HepG2 (cell line): ENCODE results near the gene CHMP1A. TPM values are rescaled to one million over a fixed set of nuclear protein-coding genes. Genes with fewer than 3 reads are reported as not detected.

Source experiments
- AKAP8 ChIP-seq: sonication (generic); formaldehyde crosslinking; IDR thresholded peaks from 2 replicates; pipeline ENCODE4 v1.5.1; 2020; ENCODE audit warnings: mild to moderate bottlenecking, missing genetic modification reagents
- ATAD3A ChIP-seq: sonication (generic); formaldehyde crosslinking; IDR thresholded peaks from 2 replicates; pipeline ENCODE4 v1.4.0; 2020; ENCODE audit warnings: missing genetic modification reagents
- DR1 ChIP-seq: sonication (generic); formaldehyde crosslinking; IDR thresholded peaks from 2 replicates; pipeline ENCODE4 v1.8.0; 2021; ENCODE audit warnings: mild to moderate bottlenecking, missing genetic modification reagents, inconsistent platforms
- FOXK2 ChIP-seq: fragments of 450-650 bp; IDR thresholded peaks from 2 replicates; pipeline ENCODE4 v1.6.1; 2016
- HOXA5 ChIP-seq: sonication (generic); formaldehyde crosslinking; IDR thresholded peaks from 2 replicates; pipeline ENCODE4 v1.4.0; 2020; ENCODE audit warnings: missing genetic modification reagents
- MAFG ChIP-seq: sonication (generic); formaldehyde crosslinking; IDR thresholded peaks from 2 replicates; pipeline ENCODE4 v1.5.1; 2020; ENCODE audit warnings: mild to moderate bottlenecking, missing genetic modification reagents
- MAFK ChIP-seq, 2 experiments: IDR thresholded peaks in 1 of 2; conservative IDR thresholded peaks in 1 of 2; 2 replicates each; pipeline ENCODE4 v1.6.1; 2011; ENCODE audit warnings: improper control_type of control experiment in 2 of 2, low read length in 2 of 2
- MBNL3 ChIP-seq: fragments of 250-450 bp; sonication (Bioruptor Pico); conservative IDR thresholded peaks from 2 replicates; pipeline ENCODE4 v1.8.0; 2022; ENCODE audit warnings: mild to moderate bottlenecking, inconsistent platforms
- NPAS2 ChIP-seq: sonication (generic); formaldehyde crosslinking; IDR thresholded peaks from 2 replicates; pipeline ENCODE4 v1.8.0; 2022; ENCODE audit warnings: mild to moderate bottlenecking, missing genetic modification reagents, borderline replicate concordance
- NR2F6 ChIP-seq, 2 experiments: IDR thresholded peaks; 2 replicates each; pipeline ENCODE4 v1.6.1; 2016; ENCODE audit warnings: antibody characterized with exemption in 1 of 2, mild to moderate bottlenecking in 1 of 2
- PCBP1 ChIP-seq: fragments of 200-400 bp; formaldehyde crosslinking; IDR thresholded peaks from 2 replicates; pipeline ENCODE4 v1.6.1; 2017; ENCODE audit warnings: mild to moderate bottlenecking, low read depth, low read length, borderline replicate concordance
- PLRG1 ChIP-seq: fragments of 450-650 bp; conservative IDR thresholded peaks from 2 replicates; pipeline ENCODE4 v1.6.1; 2016
- RELA ChIP-seq: sonication (generic); formaldehyde crosslinking; IDR thresholded peaks from 2 replicates; pipeline ENCODE4 v1.4.0; 2020; ENCODE audit warnings: missing genetic modification reagents
- SNRNP70 ChIP-seq: fragments of 200-400 bp; formaldehyde crosslinking; IDR thresholded peaks from 2 replicates; pipeline ENCODE4 v1.6.1; 2017; ENCODE audit warnings: mild to moderate bottlenecking, low read depth, low read length, moderate library complexity
- XRCC5 ChIP-seq: fragments of 200-400 bp; formaldehyde crosslinking; optimal IDR thresholded peaks from 2 replicates; pipeline ENCODE3; 2017; ENCODE audit warnings: mild to moderate bottlenecking, low read length
- ZBTB20 ChIP-seq: sonication (generic); formaldehyde crosslinking; IDR thresholded peaks from 2 replicates; pipeline ENCODE4 v1.8.1; 2023; ENCODE audit warnings: missing genetic modification reagents, low read depth, mild to moderate bottlenecking, borderline replicate concordance
- ZFP1 ChIP-seq: IDR thresholded peaks from 2 replicates; pipeline ENCODE4 v1.6.1; 2016
- ZNF12 ChIP-seq: sonication (generic); formaldehyde crosslinking; IDR thresholded peaks from 2 replicates; pipeline ENCODE4 v1.5.0; 2020; ENCODE audit warnings: missing genetic modification reagents
- ZNF280D ChIP-seq: sonication (generic); formaldehyde crosslinking; IDR thresholded peaks from 2 replicates; pipeline ENCODE4 v1.5.1; 2020; ENCODE audit warnings: mild to moderate bottlenecking, missing genetic modification reagents
- ZNF451 ChIP-seq: sonication (generic); formaldehyde crosslinking; IDR thresholded peaks from 2 replicates; pipeline ENCODE4 v1.5.0; 2020; ENCODE audit warnings: mild to moderate bottlenecking, missing genetic modification reagents
- ZNF609 ChIP-seq: sonication (generic); formaldehyde crosslinking; IDR thresholded peaks from 2 replicates; pipeline ENCODE4 v1.4.0; 2020; ENCODE audit warnings: mild to moderate bottlenecking, missing genetic modification reagents, borderline replicate concordance
- ZNF747 ChIP-seq: sonication (generic); formaldehyde crosslinking; IDR thresholded peaks from 2 replicates; pipeline ENCODE4 v1.8.1; 2023; ENCODE audit warnings: missing genetic modification reagents, mild to moderate bottlenecking, borderline replicate concordance
- ZNF850 ChIP-seq: sonication (generic); formaldehyde crosslinking; conservative IDR thresholded peaks from 2 replicates; pipeline ENCODE4 v1.9.0; 2021; ENCODE audit warnings: mild to moderate bottlenecking, missing genetic modification reagents
- ZSCAN29 ChIP-seq: sonication (generic); formaldehyde crosslinking; conservative IDR thresholded peaks from 2 replicates; pipeline ENCODE4 v1.4.0; 2020; ENCODE audit warnings: mild to moderate bottlenecking, missing genetic modification reagents
- polyA plus RNA-seq, 8 experiments: library from polyadenylated mRNA; depleted of rRNA in 3 of 8; stranded (reverse) in 7 of 8; unstranded in 1 of 8; fragments of >200 nt; fragmentation: Illumina TruSeq in 4 of 8; extraction: Trizol in 4 of 8; gene quantifications; 2 replicates each; pipeline versions ENCODE4 v1.2.1 to v1.2.3, GENCODE V29; 2011 to 2016; ENCODE audit warnings: low read depth in 4 of 8, missing spikeins in 1 of 8, mixed read lengths in 1 of 8; ENCODE audit not compliant: insufficient read depth in 1 of 8
- total RNA-seq, 5 experiments: library from RNA; depleted of rRNA; stranded (reverse); fragments of >200 nt; fragmentation: Illumina TruSeq; extraction: Trizol; gene quantifications; 2 replicates each; pipeline ENCODE4 v1.2.3, GENCODE V29; 2016; ENCODE audit warnings: low read depth in 1 of 5

Gene CHMP1A
- total and polyA plus RNA-seq, 2 of the 13 experiments (the other 11 are each of a cell fraction or from before 2014, with no cell fraction given), result 69.4 to 73.3 TPM

GRCh38 chr16:89687092-89687940 is 29.8 kb upstream of the CHMP1A start (continued):
- peak; percentile 94 for TF ChIP-seq ZNF451 (CRISPR knock-in tag)
- no peak for TF ChIP-seq PLRG1
- peak; percentile 97 for TF ChIP-seq ZNF609 (CRISPR knock-in tag)
- TF ChIP-seq AKAP8 (CRISPR knock-in tag), result peak; percentile 98
- TF ChIP-seq NPAS2, result peak; percentile 94
- no peak for TF ChIP-seq MAFG
- peak; percentile 99 for TF ChIP-seq HOXA5 (CRISPR knock-in tag)
- TF ChIP-seq ZBTB20 (CRISPR knock-in tag), result peak; percentile 98; the same call in 1 of the 2 replicates
- no peak for TF ChIP-seq MBNL3 (CRISPR knock-in tag)
- TF ChIP-seq SNRNP70, result no peak
- TF ChIP-seq DR1, result peak; percentile 96
- TF ChIP-seq RELA, result no peak; the same call in 1 of the 2 replicates
- TF ChIP-seq PCBP1, result no peak
- peak; percentile 94 for TF ChIP-seq XRCC5
- peak; percentile 95 for TF ChIP-seq ZFP1 (CRISPR knock-in tag)
- TF ChIP-seq ZNF12 (CRISPR knock-in tag), result peak; percentile 94
- peak; percentile 97 for TF ChIP-seq ZSCAN29
- TF ChIP-seq NR2F6 (IDR thresholded peaks at IDR 0.05), result peak; percentile 68
- peak; percentile 92 for TF ChIP-seq NR2F6 (CRISPR knock-in tag; IDR thresholded peaks at IDR 0.05)
- TF ChIP-seq ZNF280D, result peak; percentile 99
- peak; percentile 99 for TF ChIP-seq ZNF747
- no peak; the same call in 1 of the 2 replicates for TF ChIP-seq ATAD3A (CRISPR knock-in tag)
- peak in 1 of 2 experiments; percentile 32; a peak in 2 of 4 replicates for TF ChIP-seq MAFK (conservative IDR thresholded peaks at IDR 0.05 in 1 of 2, IDR thresholded peaks at IDR 0.05 in 1 of 2; ENCODE audit: low read length in 2 of 2)
- peak; percentile 99 for TF ChIP-seq FOXK2
- 0 out of 2 replicates have a peak, but pooled peaks have one; percentile 80 for TF ChIP-seq ZNF850 (CRISPR knock-in tag)
